ENCODE data around the gene ARPC3. TPM values are rescaled to one million over a fixed set of nuclear protein-coding genes. Genes with fewer than 3 reads are reported as not detected.

ARPC3 gene
- total and polyA plus RNA-seq, 10 of the 15 experiments (the other 5 are each of a cell fraction or from before 2014, with no cell fraction given), result 81.6 to 890 (median 564) TPM

- in situ Hi-C loops (cut with MboI), result loop anchor here (5.0 kb wide), 1 partner anchor 137 kb away; no protein-coding TSS in a partner anchor
- Histone ChIP-seq H3K79me2 (ENCODE audit: control insufficient read depth, insufficient read depth, low read length) (peaks cover 32% of the 10 kb centered on the region), H3K27me3 (replicated peaks in 1 of 2; ENCODE audit: control insufficient read depth in 2 of 2, insufficient read depth in 2 of 2, low read length in 1 of 2) (no peaks in the 10 kb centered on the region), H3K9ac (ENCODE audit: control insufficient read depth, insufficient read depth, low read length) (no peak overlapping the region), H4K20me1 (ENCODE audit: control insufficient read depth, insufficient read depth) (no peaks in the 10 kb centered on the region), H2AFZ (ENCODE audit: control insufficient read depth, low read depth, low read length) (no peak overlapping the region), H3K27ac (ENCODE audit: control insufficient read depth, insufficient read depth) (no peak overlapping the region), H3K4me3 (no peak overlapping the region), H3K4me1 (ENCODE audit: control insufficient read depth, insufficient read depth, low read length) (peaks cover 6% of the 10 kb centered on the region), H3K9me3 (replicated peaks; ENCODE audit: control insufficient read depth, insufficient read depth, low read length) (no peaks in the 10 kb centered on the region), H3K36me3 (ENCODE audit: control insufficient read depth in 2 of 2, insufficient read depth in 2 of 2, low read length in 1 of 2) (no peaks in the 10 kb centered on the region; a peak in 2 of 4 replicates), H3K4me2 (ENCODE audit: control insufficient read depth, insufficient read depth) (no peak overlapping the region)
- TF ChIP-seq FOS (IDR thresholded peaks at IDR 0.05; ENCODE audit: borderline replicate concordance, extremely low read depth, insufficient read length) (no peak), SRF (IDR thresholded peaks at IDR 0.05; ENCODE audit: low read depth in 2 of 2, low read length in 2 of 2) (no peak), EGR1 (IDR thresholded peaks at IDR 0.05; ENCODE audit: borderline replicate concordance in 1 of 2, low read depth in 2 of 2, low read length in 2 of 2) (no peak), IRF5 (IDR thresholded peaks at IDR 0.05; ENCODE audit: borderline replicate concordance) (no peak), BHLHE40 (IDR thresholded peaks at IDR 0.05; ENCODE audit: borderline replicate concordance in 1 of 2, low read depth in 2 of 2, low read length in 1 of 2) (no peak), CHD1 (IDR thresholded peaks at IDR 0.05; ENCODE audit: low read depth, low read length) (no peak), BMI1 (IDR thresholded peaks at IDR 0.05; ENCODE audit: borderline replicate concordance) (no peak), DPF2 (IDR thresholded peaks at IDR 0.05) (no peak), NKRF (conservative IDR thresholded peaks at IDR 0.05) (no peak), SMAD1 (IDR thresholded peaks at IDR 0.05; ENCODE audit: low read depth, partially characterized antibody) (no peak), ATF3 (IDR thresholded peaks at IDR 0.05; ENCODE audit: borderline replicate concordance, extremely low read depth, low read depth, low read length) (no peak), SPI1 (IDR thresholded peaks at IDR 0.05; ENCODE audit: borderline replicate concordance, insufficient read depth, low read depth, low read length) (no peak)
- intact Hi-C loops (cut with micrococcal nuclease; ENCODE audit: unreplicated experiment), result loop anchor here (5.0 kb wide), 2 partner anchors 137 to 232 kb away; no protein-coding TSS in a partner anchor
- DNase-seq (ENCODE audit: low read depth, low spot score) (no peak), ATAC-seq (no peak), FAIRE-seq (no peak)
- ChIA-PET POLR2A (interaction anchor here (0.5 to 0.7 kb wide), 3 partner anchors 8 to 157 kb away, joined by 3 to 4 read pairs (median 3); no protein-coding TSS in a partner anchor), CTCF (no interaction called here), SMC1A (ENCODE audit: uncharacterized antibody, unreplicated experiment) (interaction anchor here (1.6 to 6.0 kb wide), 2 partner anchors 8 to 16 kb away, joined by 5 to 36 read pairs; partner anchors contain the start of gene ARPC3), RAD21 (ENCODE audit: unreplicated experiment) (interaction anchor here (0.7 to 1.2 kb wide), 2 partner anchors 9 to 32 kb away, joined by 3 to 4 read pairs; no protein-coding TSS in a partner anchor)
- BruUV-seq (replicated peaks), result no TSS peak
- WGBS (ENCODE audit: insufficient coverage, insufficient replicate concordance, low lambda C conversion rate, missing lambda C conversion rate), result 100% methylated on average over 2 of the region's 2 CpGs
Observed at GRCh38 chr12:110465024-110465423, 14.9 kb upstream of the ARPC3 start.

All from GM12878 (cell line).